Keratinocyte (primary cell): ENCODE data around the gene PIGT. TPM values are rescaled to one million over a fixed set of nuclear protein-coding genes. Genes with fewer than 3 reads are reported as not detected.

Experiments used
- DNase-seq: peaks from one replicate; pipeline ENCODE4 v3.0.0-alpha.2; 2011; ENCODE audit warnings: low read depth, missing footprints, low spot score
- FAIRE-seq: peaks from 2 replicates; lab custom pipeline; 2011; peaks lifted over from hg19 to GRCh38; lab: Jason Lieb, UNC
- H2AFZ ChIP-seq: 2 replicates; pipeline ENCODE4 v1.6.0; 2012; ENCODE audit warnings: low read length, control low read depth, inconsistent platforms; ENCODE audit not compliant: control insufficient read depth
- H3K27ac ChIP-seq: 2 replicates; pipeline ENCODE4 v1.5.1; 2011; ENCODE audit warnings: low read length; ENCODE audit not compliant: control insufficient read depth, insufficient read depth
- H3K27me3 ChIP-seq: 3 replicates; pipeline ENCODE4 v1.6.0; 2011; ENCODE audit warnings: low read length; ENCODE audit not compliant: control insufficient read depth, insufficient read depth; ENCODE audit errors: extremely low read depth
- H3K36me3 ChIP-seq, 2 experiments: 2 replicates in 1 of 2; 3 replicates in 1 of 2; pipeline ENCODE4 v1.5.1; 2011; ENCODE audit warnings: low read length in 2 of 2, mild to moderate bottlenecking in 1 of 2; ENCODE audit not compliant: control insufficient read depth in 2 of 2, insufficient read depth in 2 of 2; ENCODE audit errors: extremely low read depth in 1 of 2
- H3K4me1 ChIP-seq: 3 replicates; pipeline ENCODE4 v1.5.1; 2011; ENCODE audit warnings: low read length; ENCODE audit not compliant: control insufficient read depth, insufficient read depth; ENCODE audit errors: extremely low read depth
- H3K4me2 ChIP-seq: 3 replicates; pipeline ENCODE4 v1.6.0; 2011; ENCODE audit warnings: low read depth, low read length; ENCODE audit not compliant: control insufficient read depth, insufficient read depth; ENCODE audit errors: extremely low read depth
- H3K4me3 ChIP-seq, 3 experiments: fragments of 200-600 bp in 1 of 3; sonication (generic) in 1 of 3; 2 replicates in 2 of 3; 3 replicates in 1 of 3; pipeline ENCODE4 v1.5.1; 2011 to 2016; ENCODE audit warnings: low read length in 3 of 3, mild to moderate bottlenecking in 3 of 3, control low read depth in 2 of 3, inconsistent platforms in 1 of 3, low read depth in 1 of 3, mixed read lengths in 1 of 3, mixed run types in 1 of 3, moderate library complexity in 1 of 3; ENCODE audit not compliant: control insufficient read depth in 2 of 3, insufficient read depth in 2 of 3; ENCODE audit errors: extremely low read depth in 1 of 3
- H3K79me2 ChIP-seq: 2 replicates; pipeline ENCODE4 v1.6.0; 2012; ENCODE audit warnings: low read length; ENCODE audit not compliant: control insufficient read depth, insufficient read depth
- H3K9ac ChIP-seq: 3 replicates; pipeline ENCODE4 v1.6.0; 2011; ENCODE audit warnings: low read length; ENCODE audit not compliant: control insufficient read depth, insufficient read depth; ENCODE audit errors: extremely low read depth
- H3K9me1 ChIP-seq: 3 replicates; pipeline ENCODE4 v1.6.0; 2011; ENCODE audit warnings: low read length; ENCODE audit not compliant: control insufficient read depth, insufficient read depth; ENCODE audit errors: extremely low read depth
- H3K9me3 ChIP-seq: 2 replicates; pipeline ENCODE4 v1.5.1; 2012; ENCODE audit warnings: low read depth, low read length; ENCODE audit not compliant: control insufficient read depth
- H4K20me1 ChIP-seq: 3 replicates; pipeline ENCODE4 v1.6.0; 2011; ENCODE audit warnings: low read length; ENCODE audit not compliant: control insufficient read depth, insufficient read depth; ENCODE audit errors: extremely low read depth
- EZH2 ChIP-seq: IDR thresholded peaks from one replicate; pipeline ENCODE4 v1.6.1; 2012; ENCODE audit warnings: inconsistent platforms, mild to moderate bottlenecking, low read length, moderate library complexity
- dilution Hi-C: fragments of 300-500 bp; cut with MboI; formaldehyde crosslinking; loops from one replicate; pipeline ENCODE4 v1.7.0; 2020; ENCODE audit warnings: low sequenced_read_pairs; ENCODE audit not compliant: extremely low pct_ligation_motif_present
- polyA plus RNA-seq, 5 experiments: library from polyadenylated mRNA; depleted of rRNA in 3 of 5; stranded (reverse) in 3 of 5; stranded (forward) in 1 of 5; unstranded in 1 of 5; fragments of >200 nt; gene quantifications; 1 replicate in 1 of 5; 2 replicates in 3 of 5; 3 replicates in 1 of 5; pipeline versions ENCODE4 v1.2.1 to v1.2.3, GENCODE V29; 2011 to 2012; ENCODE audit warnings: missing spikeins in 2 of 5, low read depth in 1 of 5, low replicate concordance in 1 of 5
- TF ChIP-seq, protein P1 (sequence below), 3 experiments: IDR thresholded peaks in 1 of 3; conservative IDR thresholded peaks in 1 of 3; optimal IDR thresholded peaks in 1 of 3; 2 replicates in 2 of 3; 3 replicates in 1 of 3; pipeline versions ENCODE3 to v1.5.1; 2011; ENCODE audit warnings: low read length in 3 of 3, mild to moderate bottlenecking in 3 of 3, moderate library complexity in 2 of 3, control low read depth in 1 of 3, inconsistent platforms in 1 of 3; ENCODE audit not compliant: insufficient read depth in 2 of 3; ENCODE audit errors: extremely low read depth in 1 of 3

Gene PIGT
- polyA plus RNA-seq, 1 donor (not counting 4 experiments of a cell fraction or from before 2014, with no cell fraction given): 26.5 TPM

DNA sequence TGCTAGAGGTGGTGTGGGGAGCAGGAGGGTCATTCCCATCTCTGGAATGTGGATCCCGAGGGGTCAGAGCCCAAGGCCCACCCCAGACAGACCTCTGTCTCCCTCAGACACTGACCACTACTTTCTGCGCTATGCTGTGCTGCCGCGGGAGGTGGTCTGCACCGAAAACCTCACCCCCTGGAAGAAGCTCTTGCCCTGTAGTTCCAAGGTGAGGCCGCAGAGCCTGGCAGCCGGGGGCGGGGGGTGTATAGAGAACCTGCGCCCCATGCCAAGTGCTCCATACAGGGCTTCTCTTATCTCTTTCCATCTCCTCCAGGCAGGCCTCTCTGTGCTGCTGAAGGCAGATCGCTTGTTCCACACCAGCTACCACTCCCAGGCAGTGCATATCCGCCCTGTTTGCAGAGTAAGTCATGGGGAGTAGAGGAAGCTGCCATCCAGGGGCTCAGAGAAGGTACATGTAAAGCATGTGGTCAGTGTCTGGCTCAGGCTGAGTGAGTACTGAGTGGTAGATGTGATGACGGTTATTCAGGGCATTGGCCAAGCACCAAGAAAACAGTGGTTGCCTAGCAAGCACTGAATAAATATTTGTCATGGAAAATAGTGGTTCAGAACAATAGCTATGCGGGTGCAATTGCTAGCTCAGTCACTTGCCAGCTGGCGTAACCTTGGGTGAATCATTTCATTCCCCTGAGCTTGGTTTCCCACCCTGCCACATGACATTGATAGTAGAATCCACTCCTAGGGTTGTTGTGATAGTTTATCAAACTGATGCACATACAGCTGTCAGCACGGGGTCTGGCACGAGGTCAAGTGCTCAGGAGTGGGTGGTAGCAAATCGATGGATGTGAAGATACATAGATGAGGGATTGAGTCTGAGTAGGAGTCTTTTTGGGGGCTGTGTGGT, 3.5 kb downstream of the PIGT start:
- DNase-seq: peak; percentile 23
- TF ChIP-seq EZH2: no peak
- TF ChIP-seq, protein P1, sequence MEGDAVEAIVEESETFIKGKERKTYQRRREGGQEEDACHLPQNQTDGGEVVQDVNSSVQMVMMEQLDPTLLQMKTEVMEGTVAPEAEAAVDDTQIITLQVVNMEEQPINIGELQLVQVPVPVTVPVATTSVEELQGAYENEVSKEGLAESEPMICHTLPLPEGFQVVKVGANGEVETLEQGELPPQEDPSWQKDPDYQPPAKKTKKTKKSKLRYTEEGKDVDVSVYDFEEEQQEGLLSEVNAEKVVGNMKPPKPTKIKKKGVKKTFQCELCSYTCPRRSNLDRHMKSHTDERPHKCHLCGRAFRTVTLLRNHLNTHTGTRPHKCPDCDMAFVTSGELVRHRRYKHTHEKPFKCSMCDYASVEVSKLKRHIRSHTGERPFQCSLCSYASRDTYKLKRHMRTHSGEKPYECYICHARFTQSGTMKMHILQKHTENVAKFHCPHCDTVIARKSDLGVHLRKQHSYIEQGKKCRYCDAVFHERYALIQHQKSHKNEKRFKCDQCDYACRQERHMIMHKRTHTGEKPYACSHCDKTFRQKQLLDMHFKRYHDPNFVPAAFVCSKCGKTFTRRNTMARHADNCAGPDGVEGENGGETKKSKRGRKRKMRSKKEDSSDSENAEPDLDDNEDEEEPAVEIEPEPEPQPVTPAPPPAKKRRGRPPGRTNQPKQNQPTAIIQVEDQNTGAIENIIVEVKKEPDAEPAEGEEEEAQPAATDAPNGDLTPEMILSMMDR (optimal IDR thresholded peaks at IDR 0.05 in 1 of 3, IDR thresholded peaks at IDR 0.05 in 1 of 3, conservative IDR thresholded peaks at IDR 0.05 in 1 of 3; ENCODE audit: extremely low read depth in 1 of 3, insufficient read depth in 2 of 3, low read length in 3 of 3): peak in 1 of 3 experiments; percentile 2
- dilution Hi-C loops: no loop called here
- H3K27ac ChIP-seq: peak overlapping the region; percentile 62
- no peak overlapping the region for H3K4me3 ChIP-seq
- peak overlapping the region; percentile 40 for H3K9ac ChIP-seq
- no peak overlapping the region for H3K4me2 ChIP-seq
- no peaks in the 10 kb centered on the region for H3K9me1 ChIP-seq
- H2AFZ ChIP-seq: no peak overlapping the region
- FAIRE-seq: peak; percentile 67
- peaks cover 2% of the 10 kb centered on the region for H4K20me1 ChIP-seq
- H3K9me3 ChIP-seq: no peaks in the 10 kb centered on the region
- peaks cover 25% of the 10 kb centered on the region for H3K4me1 ChIP-seq
- peaks cover 24% of the 10 kb centered on the region for H3K79me2 ChIP-seq
- peaks cover 26 to 27% of the 10 kb centered on the region in 2 experiments for H3K36me3 ChIP-seq
- no peaks in the 10 kb centered on the region for H3K27me3 ChIP-seq

DNA sequence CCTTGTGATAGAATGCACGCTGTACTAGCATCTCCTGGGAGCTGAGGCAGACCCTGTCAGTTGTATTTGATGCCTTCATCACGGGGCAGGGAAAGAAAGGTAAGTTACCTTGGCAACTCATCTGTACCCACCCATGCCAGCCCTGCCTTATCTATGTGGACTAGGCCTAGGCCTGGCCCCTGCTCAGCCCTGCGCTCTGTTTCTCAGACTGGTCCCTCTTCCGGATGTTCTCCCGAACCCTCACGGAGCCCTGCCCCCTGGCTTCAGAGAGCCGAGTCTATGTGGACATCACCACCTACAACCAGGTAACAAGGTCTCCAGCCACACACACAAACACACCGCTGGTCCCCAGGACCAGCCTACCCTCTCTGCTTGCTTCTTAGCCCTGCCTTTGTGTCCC, 4.2 kb downstream of the PIGT start:
- Histone ChIP-seq H4K20me1 (peaks cover 2% of the 10 kb centered on the region), H2AFZ (no peak overlapping the region), H3K9me1 (no peaks in the 10 kb centered on the region), H3K27me3 (no peaks in the 10 kb centered on the region), H3K79me2 (peaks cover 24% of the 10 kb centered on the region), H3K9ac (peak overlapping the region; percentile 34), H3K27ac (peak overlapping the region; percentile 62), H3K4me2 (no peak overlapping the region), H3K4me3 (no peak overlapping the region), H3K9me3 (no peaks in the 10 kb centered on the region), H3K36me3 (peaks cover 27% of the 10 kb centered on the region in 2 experiments), H3K4me1 (peaks cover 24% of the 10 kb centered on the region)
- dilution Hi-C loops: no loop called here
- FAIRE-seq: no peak
- DNase-seq: no peak
- TF ChIP-seq, protein P1 (optimal IDR thresholded peaks at IDR 0.05 in 1 of 3, IDR thresholded peaks at IDR 0.05 in 1 of 3, conservative IDR thresholded peaks at IDR 0.05 in 1 of 3; ENCODE audit: extremely low read depth in 1 of 3, insufficient read depth in 2 of 3, low read length in 3 of 3): no peak
- TF ChIP-seq EZH2: no peak
